Fibroblast of the aortic adventitia (primary cell): Measurements from ENCODE around the gene CLDN34. TPM values are rescaled to one million over a fixed set of nuclear protein-coding genes. Genes with fewer than 3 reads are reported as not detected.
A peak's percentile ranks its signal among the peaks of the same experiment; 100 is the strongest.

ENCODE experiments used
- DNase-seq: peaks from one replicate; pipeline ENCODE4 v3.0.0-alpha.2; 2010; ENCODE audit warnings: low read depth
- H3K4me3 ChIP-seq: 2 replicates; pipeline ENCODE4 v1.5.1; 2011; ENCODE audit warnings: low read depth, mild to moderate bottlenecking, control low read depth, low read length, moderate library complexity
- total RNA-seq: library from RNA; depleted of rRNA; stranded (reverse); fragments of >200 nt; gene quantifications from 2 replicates; pipeline ENCODE4 v1.2.3, GENCODE V29; 2012; ENCODE audit warnings: low replicate concordance
- TF ChIP-seq, protein P1 (sequence below): IDR thresholded peaks from 2 replicates; pipeline ENCODE4 v1.5.1; 2011; ENCODE audit warnings: mild to moderate bottlenecking, low read length, control low read depth, inconsistent platforms; ENCODE audit not compliant: insufficient read depth

The CLDN34 gene
- total RNA-seq, 1 donor, result not detected

DNA sequence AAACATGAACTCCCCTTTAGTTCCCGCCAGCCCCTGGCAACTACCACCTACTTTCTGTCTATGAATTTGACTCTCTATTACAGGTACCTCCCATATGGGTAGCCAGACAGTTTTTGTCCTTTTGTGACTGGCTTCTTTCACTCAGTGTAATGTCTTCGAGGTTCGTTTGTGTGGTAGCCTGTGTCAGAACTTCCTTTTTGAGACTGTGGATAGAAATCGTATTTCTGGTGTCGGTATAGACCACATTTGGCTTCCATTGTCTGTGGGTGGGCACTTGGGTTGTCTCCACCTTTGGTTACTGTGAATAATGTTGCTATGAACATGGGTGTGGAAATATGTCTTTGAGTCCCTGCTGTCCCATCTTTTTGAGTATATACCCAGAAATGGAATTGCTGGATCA is 5.4 kb upstream of the CLDN34 start:
- TF ChIP-seq, protein P1, sequence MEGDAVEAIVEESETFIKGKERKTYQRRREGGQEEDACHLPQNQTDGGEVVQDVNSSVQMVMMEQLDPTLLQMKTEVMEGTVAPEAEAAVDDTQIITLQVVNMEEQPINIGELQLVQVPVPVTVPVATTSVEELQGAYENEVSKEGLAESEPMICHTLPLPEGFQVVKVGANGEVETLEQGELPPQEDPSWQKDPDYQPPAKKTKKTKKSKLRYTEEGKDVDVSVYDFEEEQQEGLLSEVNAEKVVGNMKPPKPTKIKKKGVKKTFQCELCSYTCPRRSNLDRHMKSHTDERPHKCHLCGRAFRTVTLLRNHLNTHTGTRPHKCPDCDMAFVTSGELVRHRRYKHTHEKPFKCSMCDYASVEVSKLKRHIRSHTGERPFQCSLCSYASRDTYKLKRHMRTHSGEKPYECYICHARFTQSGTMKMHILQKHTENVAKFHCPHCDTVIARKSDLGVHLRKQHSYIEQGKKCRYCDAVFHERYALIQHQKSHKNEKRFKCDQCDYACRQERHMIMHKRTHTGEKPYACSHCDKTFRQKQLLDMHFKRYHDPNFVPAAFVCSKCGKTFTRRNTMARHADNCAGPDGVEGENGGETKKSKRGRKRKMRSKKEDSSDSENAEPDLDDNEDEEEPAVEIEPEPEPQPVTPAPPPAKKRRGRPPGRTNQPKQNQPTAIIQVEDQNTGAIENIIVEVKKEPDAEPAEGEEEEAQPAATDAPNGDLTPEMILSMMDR, result no peak
- no peak overlapping the region for H3K4me3 ChIP-seq
- DNase-seq, result no peak

DNA sequence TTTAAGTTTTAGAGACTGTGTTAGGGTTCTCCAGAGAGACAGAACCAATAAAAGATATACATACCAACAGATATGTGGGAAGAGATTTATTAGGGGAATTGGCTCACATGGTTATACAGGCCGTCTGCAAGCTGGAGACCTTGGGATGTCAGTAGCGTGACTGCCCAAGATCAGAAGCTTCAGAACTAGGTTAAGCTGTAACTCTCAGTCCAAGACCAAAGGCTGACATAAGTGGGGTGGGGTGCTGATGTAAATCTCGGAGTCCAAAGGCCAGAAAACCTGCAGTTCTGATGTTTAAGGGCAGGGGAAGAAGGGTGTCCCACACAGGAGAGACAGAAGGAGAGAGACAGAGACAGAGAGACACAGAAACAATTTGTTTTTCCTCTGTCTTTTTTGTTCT is 10.5 kb downstream of the CLDN34 start:
- TF ChIP-seq, protein P1, result no peak
- no peak overlapping the region for H3K4me3 ChIP-seq
- DNase-seq, result no peak

DNA sequence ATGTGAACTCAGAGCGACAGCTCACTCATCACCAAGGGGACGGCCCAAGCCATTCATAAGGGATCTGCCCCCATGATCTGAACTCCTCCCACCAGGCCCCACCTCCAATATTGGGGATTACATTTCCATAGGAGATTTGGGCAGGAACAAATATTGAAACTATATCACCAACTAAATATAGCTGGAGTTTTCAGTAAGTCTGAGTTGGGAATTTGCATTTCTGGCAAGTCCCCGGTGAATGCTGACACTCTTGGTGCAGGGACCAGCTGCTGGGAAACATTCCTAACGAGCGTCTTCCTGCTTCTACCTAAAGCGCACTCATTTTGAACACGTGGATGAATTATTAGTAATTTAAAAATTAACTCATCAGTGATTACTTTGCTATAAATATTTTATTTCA is 13.2 kb downstream of the CLDN34 start:
- H3K4me3 ChIP-seq, result no peak overlapping the region
- TF ChIP-seq, protein P1, result no peak
- DNase-seq, result no peak

DNA sequence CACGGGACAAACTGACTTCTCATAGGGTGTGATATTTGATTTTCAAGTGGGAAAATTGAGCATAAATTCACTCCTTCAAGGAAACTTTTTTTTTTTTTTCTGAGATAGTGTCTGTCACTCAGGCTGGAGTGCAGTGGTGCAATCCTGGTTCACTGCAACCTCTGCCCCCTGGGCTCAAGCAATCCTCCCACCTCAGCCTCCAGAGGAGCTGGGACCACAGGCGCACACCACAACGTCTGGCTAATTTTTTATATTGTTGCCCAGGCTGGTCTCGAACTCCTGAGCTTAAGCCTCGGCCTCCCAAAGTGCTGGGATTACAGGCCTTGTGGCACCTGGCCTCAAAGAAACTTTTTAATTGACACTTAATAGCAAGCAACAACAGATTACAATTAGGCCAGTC is 13.8 kb downstream of the CLDN34 start:
- DNase-seq, result no peak
- no peak overlapping the region for H3K4me3 ChIP-seq
- TF ChIP-seq, protein P1, result no peak

DNA sequence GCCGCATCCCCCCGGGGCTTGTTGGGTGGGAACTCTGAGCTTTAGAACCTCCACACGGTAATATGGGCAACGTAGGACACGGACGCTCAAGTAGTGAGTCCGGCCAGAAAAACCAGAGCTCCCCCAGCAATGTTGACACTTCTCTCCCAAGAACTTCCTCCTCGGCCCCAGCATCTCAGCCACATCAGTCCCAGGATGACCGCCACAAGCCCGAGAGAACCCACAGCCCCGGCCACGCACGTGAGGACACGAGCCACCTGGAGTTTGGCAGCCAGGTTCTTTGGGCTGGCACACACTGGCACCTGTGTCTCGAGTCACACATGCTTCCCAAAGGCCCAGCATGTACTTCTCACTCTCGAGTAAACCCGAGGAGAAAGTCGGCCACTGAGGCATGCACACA is 16.3 kb downstream of the CLDN34 start:
- H3K4me3 ChIP-seq, result no peak overlapping the region
- TF ChIP-seq, protein P1, result no peak
- DNase-seq, result no peak

DNA sequence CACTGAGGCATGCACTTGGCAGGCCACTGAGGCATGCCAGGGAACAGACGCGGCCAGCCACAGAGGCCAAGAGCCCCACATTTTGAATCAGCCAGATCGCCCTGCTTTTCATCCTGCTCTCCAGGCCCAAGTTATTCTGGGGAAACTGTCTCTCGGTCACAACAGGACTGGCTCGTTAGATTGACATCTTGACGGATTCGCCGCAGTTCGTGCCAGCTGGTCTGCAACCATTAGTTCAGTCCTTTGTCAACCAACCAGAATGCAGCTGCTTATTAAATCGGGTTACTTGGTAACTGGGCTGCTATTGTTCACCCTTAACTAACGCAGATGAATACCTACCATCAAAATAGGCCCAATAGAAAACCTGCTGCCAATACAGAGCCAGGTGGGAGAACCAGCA is 16.7 kb downstream of the CLDN34 start:
- H3K4me3 ChIP-seq, result no peak overlapping the region
- no peak for DNase-seq
- TF ChIP-seq, protein P1, result no peak

DNA sequence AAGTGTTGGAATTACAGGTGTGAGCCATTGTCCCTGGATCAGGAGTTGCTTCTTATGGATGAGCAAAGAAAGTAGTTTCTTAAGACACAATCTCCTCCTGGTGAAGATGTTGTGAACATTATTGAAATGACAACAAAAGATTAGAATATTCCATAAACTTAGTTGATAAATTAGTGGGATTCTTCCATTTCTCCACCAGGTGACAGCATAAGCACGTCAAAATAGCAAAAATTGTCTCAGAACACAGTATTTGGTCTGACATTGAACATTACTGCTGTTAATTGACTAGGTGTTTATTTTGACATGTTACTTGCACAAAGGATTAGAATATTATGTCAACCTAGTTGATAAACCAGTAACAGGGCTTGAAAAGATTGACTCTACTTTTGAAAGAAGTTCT is 21.6 kb downstream of the CLDN34 start:
- H3K4me3 ChIP-seq, result no peak overlapping the region
- TF ChIP-seq, protein P1, result peak; percentile 34
- peak; percentile 41 for DNase-seq
